Activated T-cell treated with anti-CD3 and anti-CD28 coated beads for 48 hours (primary cell): ENCODE results near the gene COA8.

Experiments
- DNase-seq: peaks from one replicate; pipeline ENCODE4 v3.0.0-alpha.2; 2020; ENCODE audit warnings: low read depth

COA8 gene

DNA sequence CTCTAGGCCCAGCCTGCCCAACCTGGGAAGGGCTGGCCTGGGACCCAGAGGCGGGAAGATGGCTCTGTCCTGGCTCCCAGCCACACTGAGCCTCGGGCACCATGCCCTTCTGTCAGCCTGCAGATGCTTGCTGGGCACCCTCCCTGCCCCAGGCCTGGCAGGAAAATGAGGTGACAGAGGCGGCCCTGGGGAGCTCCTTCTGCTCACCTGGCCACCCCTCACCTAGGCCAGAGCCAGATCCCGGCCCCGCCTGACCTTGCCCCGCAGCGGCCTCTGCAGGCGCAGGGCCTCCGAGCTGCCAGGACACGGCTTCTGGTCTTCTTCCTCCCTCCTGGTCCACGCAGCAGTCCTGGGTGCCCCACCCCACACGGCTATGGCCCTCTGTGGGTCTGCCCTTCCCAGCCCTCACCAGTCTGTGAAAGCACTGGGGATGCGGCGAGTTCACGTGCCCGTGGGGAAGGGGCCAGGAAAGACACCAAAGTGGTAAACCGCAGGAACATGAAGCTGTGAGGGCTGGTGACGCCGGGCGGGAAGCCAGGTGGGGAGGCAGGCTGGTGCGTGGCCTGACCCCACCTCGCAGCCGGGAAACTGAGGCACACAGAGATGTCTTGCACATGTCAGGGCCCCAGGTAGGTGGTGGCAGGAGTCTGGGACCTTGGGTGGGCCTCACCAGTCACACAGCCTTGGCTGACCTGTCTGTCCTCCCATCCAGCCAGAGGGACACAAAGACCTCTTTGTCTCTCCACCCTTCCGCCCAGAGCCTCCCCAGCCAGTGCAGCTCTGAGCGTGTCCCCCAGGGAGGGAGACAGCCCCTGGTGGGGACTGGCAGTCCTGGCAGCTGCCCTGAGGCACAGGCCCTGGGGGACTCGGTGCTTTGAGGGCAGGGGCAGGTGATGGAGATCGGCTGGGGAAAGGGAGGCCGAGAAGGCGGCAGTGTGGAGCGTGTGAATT lies 13.1 kb upstream of the COA8 start:
- DNase-seq = no peak

DNA sequence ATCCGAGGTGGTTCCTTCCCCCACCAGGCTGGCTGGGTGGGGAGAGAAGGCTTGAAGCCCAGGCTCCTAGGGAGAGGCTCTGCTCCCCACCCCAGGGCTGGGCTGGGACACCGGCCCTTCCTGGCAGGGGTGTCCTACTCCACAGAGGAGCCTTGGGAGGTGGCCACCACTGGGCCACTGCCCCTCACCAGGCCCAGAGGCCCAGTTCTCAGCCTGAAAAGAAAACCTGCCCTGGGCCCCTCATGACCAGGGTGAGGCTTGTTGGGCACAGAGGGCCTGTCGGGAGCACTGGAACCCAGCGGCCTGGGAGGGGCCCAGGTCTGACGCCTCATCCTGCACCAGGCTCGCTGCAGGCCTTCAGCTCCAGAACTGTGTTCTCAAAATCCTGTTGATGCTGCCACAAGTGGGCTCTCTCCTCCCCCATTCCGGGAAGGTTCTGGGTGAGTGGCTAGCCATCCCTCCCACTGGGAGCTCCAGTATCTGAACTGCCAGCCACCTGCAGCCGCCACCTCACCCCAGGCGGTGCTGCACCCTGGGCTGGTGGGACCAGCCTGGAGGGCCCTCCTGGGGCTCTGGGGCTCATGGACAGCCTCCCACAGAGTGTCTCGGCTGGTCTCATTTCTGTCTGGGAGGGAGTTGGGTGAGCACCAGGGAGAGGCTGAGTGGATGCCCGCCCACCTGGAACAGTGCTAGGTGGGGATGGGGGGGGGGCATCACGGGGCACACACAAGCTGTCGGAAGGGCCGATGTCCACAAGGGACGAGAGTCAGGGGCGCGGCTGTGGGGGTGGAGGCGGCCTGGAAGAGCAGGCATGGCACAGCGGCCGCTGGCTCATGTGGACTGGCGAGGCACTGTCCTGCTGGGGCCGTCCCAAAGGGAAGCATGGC lies 12.1 kb upstream of the COA8 start:
- DNase-seq = no peak

- no peak for DNase-seq
These were observed 11.4 kb upstream of the COA8 start for GRCh38 chr14:103551338-103551762.

- no peak for DNase-seq
These were observed 10.5 kb upstream of the COA8 start for GRCh38 chr14:103552011-103552845.

- DNase-seq = no peak
These were observed 9.9 kb upstream of the COA8 start for GRCh38 chr14:103552846-103553210.

DNA sequence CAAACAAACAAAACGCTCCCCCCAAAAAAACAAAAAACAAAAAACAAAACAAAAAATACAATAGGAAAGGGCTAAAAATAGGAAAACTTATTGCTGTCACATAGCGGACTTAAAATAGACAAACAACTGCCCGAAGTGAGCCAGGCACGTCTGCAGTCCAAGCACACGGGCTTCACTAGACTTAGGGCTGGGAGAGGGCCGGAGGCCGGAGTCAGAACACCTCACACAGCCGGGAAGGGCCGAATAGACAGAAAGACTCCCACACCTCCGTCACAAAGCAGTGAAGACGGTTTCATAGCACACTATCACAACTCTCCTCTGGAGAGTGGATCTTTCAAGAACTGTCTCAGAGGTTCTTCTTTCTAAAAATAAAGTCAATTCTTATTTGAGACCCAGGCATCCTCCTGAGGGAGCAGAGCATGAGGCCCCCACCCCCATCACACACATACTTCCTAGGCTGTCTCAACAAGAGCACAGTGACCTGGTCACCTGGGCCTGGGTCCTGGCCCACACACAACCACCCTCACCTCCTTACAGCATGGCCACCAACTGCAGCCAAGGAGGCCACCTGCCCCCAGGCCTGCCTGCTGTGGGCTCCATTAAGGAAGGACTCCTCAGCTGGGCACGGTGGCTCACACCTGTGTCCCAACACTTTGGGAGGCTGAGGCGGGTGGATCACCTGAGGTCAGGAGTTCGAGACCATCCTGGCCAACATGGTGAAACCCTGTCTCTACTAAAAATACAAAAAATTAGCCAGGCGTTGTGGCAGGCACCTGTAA lies 7.0 kb upstream of the COA8 start:
- DNase-seq = no peak

DNA sequence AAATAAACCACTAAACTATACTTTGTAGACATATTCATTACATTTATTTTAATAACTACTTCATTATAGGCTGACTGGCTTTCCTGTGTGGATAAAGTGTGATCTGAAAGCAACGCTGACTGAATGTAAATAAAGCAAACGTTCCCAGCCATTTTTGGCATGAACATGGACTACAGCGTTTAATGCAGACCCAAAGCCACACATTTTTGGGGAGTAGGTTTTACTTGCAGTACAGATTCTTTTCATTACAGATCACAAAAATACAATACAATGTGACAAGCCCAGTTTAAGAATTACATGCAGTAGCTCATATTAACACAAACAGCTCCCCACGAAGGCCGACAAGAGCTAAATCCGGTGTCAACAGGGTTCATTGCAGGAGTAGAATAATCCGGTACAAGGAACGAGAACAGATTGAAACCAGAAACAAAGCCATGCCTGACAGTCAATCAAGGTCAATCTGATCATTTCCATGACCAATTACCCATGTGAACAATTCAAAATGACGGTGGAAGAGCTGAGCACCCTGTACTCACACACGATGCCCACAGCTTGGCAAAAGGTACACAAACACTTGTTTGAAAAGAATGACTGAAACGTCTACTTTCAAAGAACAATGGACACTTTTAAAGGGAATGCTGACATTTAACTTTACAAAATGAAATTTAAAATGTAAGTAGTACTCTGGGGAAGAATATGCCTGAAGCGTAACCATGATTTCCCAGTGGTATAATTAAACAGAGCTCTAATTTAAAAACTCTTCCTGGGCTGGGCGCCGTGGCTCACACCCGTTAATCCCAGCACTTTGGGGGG lies 5.6 kb upstream of the COA8 start:
- DNase-seq = no peak

DNA sequence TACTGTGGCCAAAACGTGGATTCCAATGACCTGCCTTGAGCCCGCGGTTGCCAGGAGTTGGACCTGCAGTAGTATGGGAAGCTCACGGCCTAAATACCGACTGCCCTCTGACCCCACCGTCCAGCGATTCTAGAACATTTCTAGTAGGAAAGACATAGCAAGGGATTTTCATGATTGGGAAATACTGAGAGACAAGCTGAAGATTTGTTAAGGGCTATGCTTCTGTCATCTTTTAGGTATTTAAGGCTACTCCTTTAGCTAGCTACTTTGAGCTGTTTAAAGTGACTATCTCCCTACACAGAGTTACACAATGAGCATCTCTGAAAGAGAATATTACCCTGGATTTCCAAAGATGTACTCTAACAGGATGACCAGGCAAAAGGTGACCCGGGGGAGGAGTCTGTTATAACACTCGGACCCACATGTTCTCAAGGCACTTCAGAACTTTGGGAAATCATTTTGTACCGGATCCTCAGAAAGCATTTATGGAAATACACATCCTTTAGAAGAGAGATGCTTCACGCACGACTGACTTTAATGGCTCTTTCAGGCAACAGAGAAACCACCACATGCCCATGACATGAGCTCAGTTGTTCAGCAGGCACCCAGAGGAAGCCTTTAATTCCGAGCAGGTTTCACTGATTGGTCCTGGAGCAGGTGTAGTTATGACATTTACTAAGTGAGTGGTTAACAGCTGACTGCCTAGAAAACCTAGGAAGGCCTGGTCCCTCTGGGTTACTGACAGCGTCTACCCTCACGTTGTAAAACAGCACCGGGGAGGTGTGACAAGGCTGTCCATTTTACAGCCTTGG lies 4.5 kb upstream of the COA8 start:
- DNase-seq = no peak

GRCh38 chr14:103559766-103560165 lies 3.0 kb upstream of the COA8 start:
- DNase-seq = no peak

- no peak for DNase-seq
These were observed 2.1 kb upstream of the COA8 start for GRCh38 chr14:103560691-103561090.

- DNase-seq = peak; percentile 45
These were observed 1.2 kb upstream of the COA8 start for GRCh38 chr14:103561381-103562178.

GRCh38 chr14:103562179-103562428 lies 656 bp upstream of the COA8 start:
- DNase-seq = no peak

DNA sequence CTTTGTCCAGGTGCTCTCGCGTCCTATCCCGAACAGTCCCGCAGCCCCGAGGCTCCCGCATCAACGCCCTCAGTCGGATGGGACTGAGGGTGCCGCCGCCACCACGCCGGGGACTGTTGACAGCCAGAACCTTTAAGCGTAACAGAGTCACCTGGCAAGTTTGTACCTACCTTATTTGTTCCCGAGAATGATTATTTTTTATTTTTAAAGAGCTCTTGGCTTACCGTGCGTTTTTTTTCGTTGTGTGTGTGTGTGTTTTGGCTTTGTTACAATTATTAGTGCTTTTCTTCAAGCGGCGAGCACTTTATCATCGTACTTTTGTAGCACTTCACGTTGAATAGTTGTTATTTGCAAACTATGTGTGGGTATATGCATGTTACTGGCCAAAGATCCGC lies 463 bp downstream of the COA8 start:
- DNase-seq = no peak

DNA sequence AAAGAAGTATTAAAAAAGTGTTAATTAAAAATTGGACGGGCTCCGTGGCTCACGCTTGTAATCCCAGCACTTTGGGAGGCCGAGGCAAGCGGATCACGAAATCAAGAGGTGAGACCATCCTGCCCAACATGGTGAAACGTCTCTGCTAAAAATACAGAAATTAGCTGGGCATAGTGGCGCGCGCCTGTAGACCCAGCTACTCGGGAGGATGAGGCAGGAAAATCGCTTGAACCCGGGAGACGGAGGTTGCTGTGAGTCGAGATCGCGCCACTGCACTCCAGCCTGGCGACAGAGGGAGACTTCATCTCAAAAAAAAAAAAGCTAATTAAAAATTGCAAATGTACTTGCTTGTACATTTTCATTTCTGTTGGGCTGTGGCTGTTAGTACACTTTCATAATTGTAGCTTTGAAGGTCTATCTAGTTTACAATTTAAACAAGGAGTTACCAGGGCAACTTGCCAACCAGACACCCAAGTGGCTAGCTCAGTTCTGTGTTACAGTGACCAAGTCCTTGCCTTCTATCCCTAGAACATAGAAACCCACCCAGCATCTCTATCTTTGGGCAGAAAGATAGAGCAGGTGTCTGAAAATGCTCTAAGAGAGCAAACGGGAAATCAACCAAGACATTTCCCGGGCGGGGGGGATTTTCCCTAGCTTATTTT lies 1.2 kb downstream of the COA8 start:
- DNase-seq = no peak

DNA sequence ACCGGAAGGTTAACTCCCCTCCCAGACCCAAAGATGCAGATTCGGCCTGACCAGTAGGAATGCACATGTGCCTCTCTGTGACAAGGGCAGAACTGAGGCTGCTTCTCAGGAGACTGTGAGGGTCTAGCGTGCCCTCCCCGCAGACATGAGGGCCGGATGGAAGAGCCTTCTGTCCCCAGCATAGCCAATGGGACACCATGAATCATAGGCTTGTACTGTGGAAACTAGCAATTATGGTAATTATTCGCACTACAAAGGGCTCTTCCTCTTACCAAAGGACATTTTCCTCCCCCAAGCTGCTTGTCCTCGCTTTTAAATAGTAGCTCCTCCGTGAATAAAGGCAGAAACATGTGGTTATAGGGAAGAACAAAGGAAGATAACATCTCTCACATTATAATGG lies 6.2 kb downstream of the COA8 start:
- no peak for DNase-seq

DNA sequence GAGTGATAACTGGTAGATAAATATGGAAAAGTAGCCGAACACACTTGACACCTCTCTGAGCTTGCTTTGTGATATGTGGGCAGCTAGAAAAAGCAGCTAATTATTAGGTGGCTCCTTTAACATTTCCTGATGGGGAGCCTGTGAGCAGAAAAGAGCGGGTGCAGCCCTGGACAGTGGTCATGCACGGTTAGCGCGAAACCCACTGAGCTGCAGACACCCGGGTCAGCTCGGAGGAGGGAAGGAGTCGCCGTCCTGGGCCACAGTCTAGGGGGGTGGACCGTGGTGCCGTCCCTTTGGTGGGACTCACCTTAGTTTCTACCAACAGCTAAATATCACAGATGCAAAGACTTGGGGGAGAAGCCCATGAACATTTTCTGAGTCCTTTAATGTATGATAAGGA lies 6.6 kb downstream of the COA8 start:
- DNase-seq = no peak

DNA sequence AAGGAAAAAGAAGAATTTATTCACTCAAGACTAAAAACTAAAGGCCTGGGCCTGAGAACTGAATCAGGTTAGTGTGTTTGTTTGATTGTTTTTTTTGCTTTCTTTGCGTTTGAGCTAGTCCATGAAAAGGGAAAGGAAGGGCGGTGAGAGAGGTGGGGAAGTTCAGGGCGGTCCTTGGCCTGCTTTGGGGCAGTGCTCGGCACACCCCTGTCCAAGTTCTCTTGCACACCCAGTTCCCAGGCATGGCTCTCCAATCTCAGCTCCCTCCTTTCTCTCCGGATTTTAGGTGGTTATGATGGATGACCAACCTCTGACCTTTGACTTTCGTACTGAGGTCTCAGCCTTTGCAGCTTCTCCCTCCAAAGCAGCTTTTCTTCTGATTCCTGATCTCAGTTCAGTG lies 11.3 kb downstream of the COA8 start:
- no peak for DNase-seq

GRCh38 chr14:103574707-103575285 lies 12.0 kb downstream of the COA8 start:
- DNase-seq = no peak
